ENCODE data around the gene TMIGD2. TPM values are rescaled to one million over a fixed set of nuclear protein-coding genes. Genes with fewer than 3 reads are reported as not detected.

The TMIGD2 gene
- total and polyA plus RNA-seq, 2 of the 4 experiments (the other 2 are of a cell fraction) = not detected

DNA sequence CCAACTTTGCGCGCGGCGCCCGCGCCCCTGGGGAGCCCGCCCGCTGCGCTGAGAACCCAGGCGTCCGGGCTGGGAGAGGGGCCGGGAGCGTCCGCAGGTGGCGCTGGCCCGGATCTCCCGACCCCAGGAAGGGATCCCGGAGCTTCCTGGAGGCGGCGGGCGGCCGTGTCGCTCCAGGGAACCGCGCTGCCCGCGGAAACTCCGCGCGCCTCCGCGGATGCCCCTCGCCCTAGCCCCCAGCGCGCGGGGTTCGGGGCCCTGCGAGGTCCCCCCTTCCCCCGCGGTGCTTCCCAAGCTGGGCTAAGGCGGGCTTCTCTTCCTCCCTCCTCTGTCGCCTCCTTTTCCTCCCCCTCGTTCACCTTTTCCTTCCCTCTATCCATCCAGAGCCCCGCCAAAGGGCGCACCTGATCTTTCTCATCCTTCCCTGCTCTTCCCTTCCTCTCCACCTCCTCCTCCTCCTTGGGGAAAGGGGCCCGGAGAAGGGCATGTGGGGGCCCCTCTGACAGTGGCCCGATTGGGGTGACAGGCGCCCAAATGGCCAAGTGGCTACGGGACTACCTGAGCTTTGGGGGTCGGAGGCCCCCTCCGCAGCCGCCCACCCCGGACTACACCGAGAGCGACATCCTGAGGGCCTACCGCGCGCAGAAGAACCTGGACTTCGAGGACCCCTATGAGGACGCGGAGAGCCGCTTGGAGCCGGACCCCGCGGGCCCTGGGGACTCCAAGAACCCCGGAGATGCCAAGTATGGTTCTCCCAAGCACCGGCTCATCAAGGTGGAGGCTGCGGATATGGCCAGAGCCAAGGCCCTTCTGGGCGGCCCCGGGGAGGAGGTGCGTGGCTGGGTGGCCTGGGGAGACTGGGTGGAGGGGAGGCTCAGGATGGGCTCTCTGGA lies 22.4 kb downstream of the TMIGD2 start (continued):
- TF ChIP-seq, protein P1, sequence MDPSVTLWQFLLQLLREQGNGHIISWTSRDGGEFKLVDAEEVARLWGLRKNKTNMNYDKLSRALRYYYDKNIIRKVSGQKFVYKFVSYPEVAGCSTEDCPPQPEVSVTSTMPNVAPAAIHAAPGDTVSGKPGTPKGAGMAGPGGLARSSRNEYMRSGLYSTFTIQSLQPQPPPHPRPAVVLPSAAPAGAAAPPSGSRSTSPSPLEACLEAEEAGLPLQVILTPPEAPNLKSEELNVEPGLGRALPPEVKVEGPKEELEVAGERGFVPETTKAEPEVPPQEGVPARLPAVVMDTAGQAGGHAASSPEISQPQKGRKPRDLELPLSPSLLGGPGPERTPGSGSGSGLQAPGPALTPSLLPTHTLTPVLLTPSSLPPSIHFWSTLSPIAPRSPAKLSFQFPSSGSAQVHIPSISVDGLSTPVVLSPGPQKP (IDR thresholded peaks at IDR 0.05; ENCODE audit: borderline replicate concordance, low read depth, low read length) = no peak

- Histone ChIP-seq H3K9me3 (ENCODE audit: control insufficient read depth, insufficient read depth, low read length) (peaks cover 2% of the 10 kb centered on the region; the same call in 1 of the 2 replicates), H2BK20ac (ENCODE audit: low read depth, low read length) (no peak overlapping the region), H3K36me3 (ENCODE audit: control insufficient read depth, insufficient read depth, low read length) (no peaks in the 10 kb centered on the region), H3K9me1 (ENCODE audit: insufficient read depth, low read length) (no peaks in the 10 kb centered on the region), H3K4me2 (ENCODE audit: low read depth, low read length) (no peak overlapping the region; the same call in 1 of the 2 replicates), H4K8ac (ENCODE audit: low read depth in 2 of 2, low read length in 2 of 2) (no peak overlapping the region), H3K4me3 (ENCODE audit: insufficient read depth, low read depth, low read length) (no peak overlapping the region), H2BK15ac (ENCODE audit: low read depth, low read length) (no peak overlapping the region), H3K4me1 (ENCODE audit: control insufficient read depth, insufficient read depth, low read length) (no peaks in the 10 kb centered on the region), H3K56ac (ENCODE audit: extremely low read depth, insufficient read depth, low read length) (no peak overlapping the region), H3K23ac (ENCODE audit: low read depth, low read length) (no peak overlapping the region), H4K91ac (ENCODE audit: insufficient read depth, low read depth, low read length) (no peak overlapping the region), H2BK5ac (ENCODE audit: low read depth, low read length, poor library complexity, severe bottlenecking) (no peak overlapping the region), H3K18ac (ENCODE audit: low read depth, low read length) (no peak overlapping the region), H2AFZ (replicated peaks; ENCODE audit: low read length, poor library complexity) (no peak overlapping the region), H4K5ac (ENCODE audit: low read depth, low read length) (no peak overlapping the region), H2AK5ac (ENCODE audit: low read depth, low read length) (no peak overlapping the region), H4K20me1 (ENCODE audit: insufficient read depth, low read length) (no peaks in the 10 kb centered on the region), H2BK120ac (ENCODE audit: low read depth, low read length) (no peak overlapping the region), H3K9ac (ENCODE audit: low read depth, low read length) (no peak overlapping the region), H3K14ac (replicated peaks; ENCODE audit: low read depth, low read length) (no peak overlapping the region), H3K4ac (ENCODE audit: low read depth, low read length) (no peak overlapping the region), H3K79me1 (ENCODE audit: low read depth in 1 of 2, low read length in 2 of 2) (no peaks in the 10 kb centered on the region), H3K27me3 (ENCODE audit: control insufficient read depth, insufficient read depth, low read length) (peaks cover 47% of the 10 kb centered on the region), H3K27ac (ENCODE audit: insufficient read depth, low read length) (no peak overlapping the region), H2AK9ac (replicated peaks; ENCODE audit: low read depth, low read length, poor library complexity) (no peak overlapping the region)
- in situ Hi-C loops (cut with MboI; ENCODE audit: low sequenced_read_pairs) = no loop called here
- intact Hi-C loops (cut with micrococcal nuclease) = no loop called here
- dilution Hi-C loops (cut with HindIII; ENCODE audit: low sequenced_read_pairs, unreplicated experiment) = no loop called here
- POLR2A ChIA-PET (ENCODE audit: unreplicated experiment) = no interaction called here
- DNase-seq (no peak), ATAC-seq (ENCODE audit: low read depth) (no peak)
- CTCF ChIA-PET = no interaction called here
- no TSS peak for BruUV-seq (replicated peaks)
- WGBS, 2 experiments (ENCODE audit: extremely low coverage in 2 of 2, insufficient read length in 1 of 2) = no CpG with 5 or more reads among the region's 30 CpGs
- TF ChIP-seq RAD21 (IDR thresholded peaks at IDR 0.05; ENCODE audit: low read length) (no peak), MAZ (IDR thresholded peaks at IDR 0.05; ENCODE audit: borderline replicate concordance, low read depth, low read length) (no peak), FOS (IDR thresholded peaks at IDR 0.05; ENCODE audit: low read depth, low read length) (no peak), BHLHE40 (IDR thresholded peaks at IDR 0.05; ENCODE audit: low read depth, low read length) (no peak), MAFK (IDR thresholded peaks at IDR 0.05; ENCODE audit: low read depth, low read length) (no peak), RFX5 (IDR thresholded peaks at IDR 0.05; ENCODE audit: low read depth, low read length) (no peak), POLR2A (IDR thresholded peaks at IDR 0.05; ENCODE audit: low read depth, low read length) (no peak), RCOR1 (IDR thresholded peaks at IDR 0.05; ENCODE audit: insufficient replicate concordance, low read length) (no peak), SMC3 (IDR thresholded peaks at IDR 0.05; ENCODE audit: low read depth, low read length) (no peak), CHD1 (IDR thresholded peaks at IDR 0.05; ENCODE audit: low read depth, low read length) (no peak), MXI1 (IDR thresholded peaks at IDR 0.05; ENCODE audit: borderline replicate concordance, low read depth, low read length) (no peak)
- TF ChIP-seq, protein P1 (IDR thresholded peaks at IDR 0.05; ENCODE audit: borderline replicate concordance, low read depth, low read length) = no peak
- TF ChIP-seq, protein P2, sequence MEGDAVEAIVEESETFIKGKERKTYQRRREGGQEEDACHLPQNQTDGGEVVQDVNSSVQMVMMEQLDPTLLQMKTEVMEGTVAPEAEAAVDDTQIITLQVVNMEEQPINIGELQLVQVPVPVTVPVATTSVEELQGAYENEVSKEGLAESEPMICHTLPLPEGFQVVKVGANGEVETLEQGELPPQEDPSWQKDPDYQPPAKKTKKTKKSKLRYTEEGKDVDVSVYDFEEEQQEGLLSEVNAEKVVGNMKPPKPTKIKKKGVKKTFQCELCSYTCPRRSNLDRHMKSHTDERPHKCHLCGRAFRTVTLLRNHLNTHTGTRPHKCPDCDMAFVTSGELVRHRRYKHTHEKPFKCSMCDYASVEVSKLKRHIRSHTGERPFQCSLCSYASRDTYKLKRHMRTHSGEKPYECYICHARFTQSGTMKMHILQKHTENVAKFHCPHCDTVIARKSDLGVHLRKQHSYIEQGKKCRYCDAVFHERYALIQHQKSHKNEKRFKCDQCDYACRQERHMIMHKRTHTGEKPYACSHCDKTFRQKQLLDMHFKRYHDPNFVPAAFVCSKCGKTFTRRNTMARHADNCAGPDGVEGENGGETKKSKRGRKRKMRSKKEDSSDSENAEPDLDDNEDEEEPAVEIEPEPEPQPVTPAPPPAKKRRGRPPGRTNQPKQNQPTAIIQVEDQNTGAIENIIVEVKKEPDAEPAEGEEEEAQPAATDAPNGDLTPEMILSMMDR (conservative IDR thresholded peaks at IDR 0.05; ENCODE audit: low read depth, low read length) = no peak
Measured at GRCh38 chr19:4279267-4279529, 23.0 kb downstream of the TMIGD2 start.
